Measurements from ENCODE around the gene NOXA1. TPM values are rescaled to one million over a fixed set of nuclear protein-coding genes. Genes with fewer than 3 reads are reported as not detected.

NOXA1 gene
- polyA plus RNA-seq, 1 donor (not counting 4 experiments of a cell fraction or from before 2014, with no cell fraction given), result 0.09 TPM

DNA sequence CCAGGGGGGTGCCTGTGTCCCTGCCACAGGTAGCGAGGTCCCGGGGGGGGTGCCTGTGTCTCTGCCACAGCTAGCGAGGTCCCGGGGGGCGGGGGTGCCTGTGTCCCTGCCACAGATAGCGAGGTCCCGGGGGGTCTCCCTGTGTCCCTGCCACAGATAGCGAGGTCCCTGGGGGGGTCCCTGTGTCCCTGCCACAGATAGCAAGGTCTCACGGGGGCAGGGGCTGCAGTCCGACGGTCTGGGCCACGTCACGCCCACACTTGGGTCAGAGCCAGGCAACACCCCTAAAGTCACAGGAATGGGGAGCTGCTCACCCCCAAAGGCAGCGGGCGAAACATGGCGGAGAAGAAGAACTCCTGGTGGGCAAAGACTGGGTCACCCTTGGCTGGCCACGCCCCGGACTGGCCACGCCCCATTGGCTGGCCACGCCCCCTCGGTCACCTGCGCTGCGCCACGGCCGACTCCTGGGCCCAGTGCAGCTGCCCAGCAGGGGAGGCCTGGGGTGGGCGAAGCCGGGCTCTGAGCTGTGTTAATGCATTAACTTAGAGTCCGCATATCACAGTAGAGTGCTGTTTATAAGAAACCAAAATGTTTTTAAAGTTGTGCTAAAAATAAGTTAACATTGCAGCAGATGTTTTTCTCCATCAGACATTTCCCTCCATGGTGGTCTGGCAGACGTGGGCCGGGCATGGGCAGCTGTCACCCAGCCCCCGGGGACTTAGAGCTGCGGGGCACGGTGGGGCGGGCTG lies 7.0 kb downstream of the NOXA1 start:
- Histone ChIP-seq H2AFZ (ENCODE audit: control insufficient read depth, low read length) (no peak overlapping the region), H3K79me2 (ENCODE audit: control insufficient read depth, insufficient read depth, low read length) (no peaks in the 10 kb centered on the region), H3K9me1 (ENCODE audit: control insufficient read depth, extremely low read depth, insufficient read depth, low read length) (no peaks in the 10 kb centered on the region), H3K36me3 (ENCODE audit: control insufficient read depth in 2 of 2, extremely low read depth in 1 of 2, insufficient read depth in 2 of 2, low read length in 2 of 2) (no peaks in the 10 kb centered on the region), H3K9ac (ENCODE audit: control insufficient read depth, extremely low read depth, insufficient read depth, low read length) (no peak overlapping the region), H3K27me3 (ENCODE audit: control insufficient read depth, extremely low read depth, insufficient read depth, low read length) (peaks cover 7% of the 10 kb centered on the region), H3K4me1 (ENCODE audit: control insufficient read depth, extremely low read depth, insufficient read depth, low read length) (peaks cover 6% of the 10 kb centered on the region), H3K4me3 (ENCODE audit: control insufficient read depth in 2 of 3, extremely low read depth in 1 of 3, insufficient read depth in 2 of 3, low read depth in 1 of 3, low read length in 3 of 3) (no peak overlapping the region), H4K20me1 (ENCODE audit: control insufficient read depth, extremely low read depth, insufficient read depth, low read length) (no peaks in the 10 kb centered on the region), H3K4me2 (ENCODE audit: control insufficient read depth, extremely low read depth, insufficient read depth, low read depth, low read length) (no peak overlapping the region), H3K9me3 (ENCODE audit: control insufficient read depth, low read depth, low read length) (no peaks in the 10 kb centered on the region), H3K27ac (ENCODE audit: control insufficient read depth, insufficient read depth, low read length) (no peak overlapping the region)
- DNase-seq (ENCODE audit: low read depth, low spot score), result no peak
- TF ChIP-seq EZH2 (IDR thresholded peaks at IDR 0.05; ENCODE audit: low read length), result no peak
- TF ChIP-seq, protein P1, sequence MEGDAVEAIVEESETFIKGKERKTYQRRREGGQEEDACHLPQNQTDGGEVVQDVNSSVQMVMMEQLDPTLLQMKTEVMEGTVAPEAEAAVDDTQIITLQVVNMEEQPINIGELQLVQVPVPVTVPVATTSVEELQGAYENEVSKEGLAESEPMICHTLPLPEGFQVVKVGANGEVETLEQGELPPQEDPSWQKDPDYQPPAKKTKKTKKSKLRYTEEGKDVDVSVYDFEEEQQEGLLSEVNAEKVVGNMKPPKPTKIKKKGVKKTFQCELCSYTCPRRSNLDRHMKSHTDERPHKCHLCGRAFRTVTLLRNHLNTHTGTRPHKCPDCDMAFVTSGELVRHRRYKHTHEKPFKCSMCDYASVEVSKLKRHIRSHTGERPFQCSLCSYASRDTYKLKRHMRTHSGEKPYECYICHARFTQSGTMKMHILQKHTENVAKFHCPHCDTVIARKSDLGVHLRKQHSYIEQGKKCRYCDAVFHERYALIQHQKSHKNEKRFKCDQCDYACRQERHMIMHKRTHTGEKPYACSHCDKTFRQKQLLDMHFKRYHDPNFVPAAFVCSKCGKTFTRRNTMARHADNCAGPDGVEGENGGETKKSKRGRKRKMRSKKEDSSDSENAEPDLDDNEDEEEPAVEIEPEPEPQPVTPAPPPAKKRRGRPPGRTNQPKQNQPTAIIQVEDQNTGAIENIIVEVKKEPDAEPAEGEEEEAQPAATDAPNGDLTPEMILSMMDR (optimal IDR thresholded peaks at IDR 0.05 in 1 of 3, IDR thresholded peaks at IDR 0.05 in 1 of 3, conservative IDR thresholded peaks at IDR 0.05 in 1 of 3; ENCODE audit: extremely low read depth in 1 of 3, insufficient read depth in 2 of 3, low read length in 3 of 3), result no peak
- no peak for FAIRE-seq
- dilution Hi-C loops (cut with MboI; ENCODE audit: extremely low pct_ligation_motif_present, low sequenced_read_pairs), result no loop called here

- no peak for DNase-seq (ENCODE audit: low read depth, low spot score)
- H3K79me2 ChIP-seq (ENCODE audit: control insufficient read depth, insufficient read depth, low read length), result no peaks in the 10 kb centered on the region
- no peaks in the 10 kb centered on the region for H3K9me3 ChIP-seq (ENCODE audit: control insufficient read depth, low read depth, low read length)
These were observed 7.7 kb downstream of the NOXA1 start for GRCh38 chr9:137430723-137431415.

More at GRCh38 chr9:137430723-137431415, 7.7 kb downstream of the NOXA1 start:
- H3K27ac ChIP-seq (ENCODE audit: control insufficient read depth, insufficient read depth, low read length), result no peak overlapping the region
- H3K27me3 ChIP-seq (ENCODE audit: control insufficient read depth, extremely low read depth, insufficient read depth, low read length), result peaks cover 9% of the 10 kb centered on the region
- dilution Hi-C loops (cut with MboI; ENCODE audit: extremely low pct_ligation_motif_present, low sequenced_read_pairs), result no loop called here
- H3K9ac ChIP-seq (ENCODE audit: control insufficient read depth, extremely low read depth, insufficient read depth, low read length), result no peak overlapping the region
- no peaks in the 10 kb centered on the region for H3K9me1 ChIP-seq (ENCODE audit: control insufficient read depth, extremely low read depth, insufficient read depth, low read length)
- no peak overlapping the region for H3K4me3 ChIP-seq (ENCODE audit: control insufficient read depth in 2 of 3, extremely low read depth in 1 of 3, insufficient read depth in 2 of 3, low read depth in 1 of 3, low read length in 3 of 3)
- no peak for FAIRE-seq
- H3K36me3 ChIP-seq (ENCODE audit: control insufficient read depth in 2 of 2, extremely low read depth in 1 of 2, insufficient read depth in 2 of 2, low read length in 2 of 2), result no peaks in the 10 kb centered on the region
- no peaks in the 10 kb centered on the region for H3K4me1 ChIP-seq (ENCODE audit: control insufficient read depth, extremely low read depth, insufficient read depth, low read length)
- TF ChIP-seq EZH2 (IDR thresholded peaks at IDR 0.05; ENCODE audit: low read length), result no peak
- TF ChIP-seq, protein P1 (optimal IDR thresholded peaks at IDR 0.05 in 1 of 3, IDR thresholded peaks at IDR 0.05 in 1 of 3, conservative IDR thresholded peaks at IDR 0.05 in 1 of 3; ENCODE audit: extremely low read depth in 1 of 3, insufficient read depth in 2 of 3, low read length in 3 of 3), result no peak
- no peak overlapping the region for H2AFZ ChIP-seq (ENCODE audit: control insufficient read depth, low read length)
- no peak overlapping the region for H3K4me2 ChIP-seq (ENCODE audit: control insufficient read depth, extremely low read depth, insufficient read depth, low read depth, low read length)
- H4K20me1 ChIP-seq (ENCODE audit: control insufficient read depth, extremely low read depth, insufficient read depth, low read length), result no peaks in the 10 kb centered on the region

Data from keratinocyte (primary cell).